Kidney epithelial cell (primary cell): ENCODE data around the gene CLEC10A. TPM values are rescaled to one million over a fixed set of nuclear protein-coding genes. Genes with fewer than 3 reads are reported as not detected.
"Not testable (repeated sequence)": the region's sequence is repeated elsewhere in the genome, so short reads cannot be mapped to it uniquely, and the experiment has no call there.

Experiments
- DNase-seq: peaks from one replicate; pipeline ENCODE4 v3.0.0-alpha.2; 2010; ENCODE audit warnings: low read depth
- H3K27me3 ChIP-seq: 2 replicates; pipeline ENCODE4 v1.6.0; 2011; ENCODE audit warnings: low read length; ENCODE audit not compliant: control insufficient read depth, insufficient read depth
- H3K36me3 ChIP-seq: 2 replicates; pipeline ENCODE4 v1.5.1; 2011; ENCODE audit warnings: low read length; ENCODE audit not compliant: control insufficient read depth, insufficient read depth
- H3K4me3 ChIP-seq: 2 replicates; pipeline ENCODE4 v1.5.1; 2011; ENCODE audit warnings: low read depth, mild to moderate bottlenecking, control low read depth, low read length
- total RNA-seq: library from RNA; depleted of rRNA; stranded (reverse); fragments of >200 nt; gene quantifications from 2 replicates; pipeline ENCODE4 v1.2.3, GENCODE V29; 2015
- TF ChIP-seq, protein P1 (sequence below): IDR thresholded peaks from 2 replicates; pipeline ENCODE4 v1.5.1; 2011; ENCODE audit warnings: mild to moderate bottlenecking, moderate library complexity, low read length, control low read depth, inconsistent platforms; ENCODE audit not compliant: insufficient read depth, poor library complexity, severe bottlenecking

The CLEC10A gene
- total RNA-seq, 1 donor from 2014 or later, result not detected

DNA sequence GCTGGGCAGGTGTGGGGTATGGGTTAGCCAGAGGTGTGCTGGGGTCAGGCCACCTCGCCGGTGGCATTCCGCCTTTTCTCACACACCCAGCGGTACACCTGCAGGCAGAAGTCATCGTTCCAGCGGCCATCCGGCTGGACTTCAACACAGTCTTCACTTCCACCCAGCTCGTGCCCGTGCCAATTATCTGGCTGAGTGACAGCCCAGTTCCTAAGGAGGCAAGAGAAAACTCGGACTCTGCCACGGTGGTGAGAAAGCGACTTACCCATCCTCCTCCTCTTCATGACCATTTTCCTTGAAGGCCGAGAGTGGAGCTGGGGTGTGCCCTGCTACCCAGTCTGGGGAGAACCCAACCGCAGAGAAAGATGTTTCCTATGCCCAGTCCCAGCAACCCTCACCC lies 21.5 kb upstream of the CLEC10A start:
- no peak for DNase-seq
- H3K4me3 ChIP-seq, result no peak overlapping the region
- TF ChIP-seq, protein P1, sequence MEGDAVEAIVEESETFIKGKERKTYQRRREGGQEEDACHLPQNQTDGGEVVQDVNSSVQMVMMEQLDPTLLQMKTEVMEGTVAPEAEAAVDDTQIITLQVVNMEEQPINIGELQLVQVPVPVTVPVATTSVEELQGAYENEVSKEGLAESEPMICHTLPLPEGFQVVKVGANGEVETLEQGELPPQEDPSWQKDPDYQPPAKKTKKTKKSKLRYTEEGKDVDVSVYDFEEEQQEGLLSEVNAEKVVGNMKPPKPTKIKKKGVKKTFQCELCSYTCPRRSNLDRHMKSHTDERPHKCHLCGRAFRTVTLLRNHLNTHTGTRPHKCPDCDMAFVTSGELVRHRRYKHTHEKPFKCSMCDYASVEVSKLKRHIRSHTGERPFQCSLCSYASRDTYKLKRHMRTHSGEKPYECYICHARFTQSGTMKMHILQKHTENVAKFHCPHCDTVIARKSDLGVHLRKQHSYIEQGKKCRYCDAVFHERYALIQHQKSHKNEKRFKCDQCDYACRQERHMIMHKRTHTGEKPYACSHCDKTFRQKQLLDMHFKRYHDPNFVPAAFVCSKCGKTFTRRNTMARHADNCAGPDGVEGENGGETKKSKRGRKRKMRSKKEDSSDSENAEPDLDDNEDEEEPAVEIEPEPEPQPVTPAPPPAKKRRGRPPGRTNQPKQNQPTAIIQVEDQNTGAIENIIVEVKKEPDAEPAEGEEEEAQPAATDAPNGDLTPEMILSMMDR, result no peak
- no peaks in the 10 kb centered on the region for H3K36me3 ChIP-seq
- peaks cover 13% of the 10 kb centered on the region for H3K27me3 ChIP-seq

DNA sequence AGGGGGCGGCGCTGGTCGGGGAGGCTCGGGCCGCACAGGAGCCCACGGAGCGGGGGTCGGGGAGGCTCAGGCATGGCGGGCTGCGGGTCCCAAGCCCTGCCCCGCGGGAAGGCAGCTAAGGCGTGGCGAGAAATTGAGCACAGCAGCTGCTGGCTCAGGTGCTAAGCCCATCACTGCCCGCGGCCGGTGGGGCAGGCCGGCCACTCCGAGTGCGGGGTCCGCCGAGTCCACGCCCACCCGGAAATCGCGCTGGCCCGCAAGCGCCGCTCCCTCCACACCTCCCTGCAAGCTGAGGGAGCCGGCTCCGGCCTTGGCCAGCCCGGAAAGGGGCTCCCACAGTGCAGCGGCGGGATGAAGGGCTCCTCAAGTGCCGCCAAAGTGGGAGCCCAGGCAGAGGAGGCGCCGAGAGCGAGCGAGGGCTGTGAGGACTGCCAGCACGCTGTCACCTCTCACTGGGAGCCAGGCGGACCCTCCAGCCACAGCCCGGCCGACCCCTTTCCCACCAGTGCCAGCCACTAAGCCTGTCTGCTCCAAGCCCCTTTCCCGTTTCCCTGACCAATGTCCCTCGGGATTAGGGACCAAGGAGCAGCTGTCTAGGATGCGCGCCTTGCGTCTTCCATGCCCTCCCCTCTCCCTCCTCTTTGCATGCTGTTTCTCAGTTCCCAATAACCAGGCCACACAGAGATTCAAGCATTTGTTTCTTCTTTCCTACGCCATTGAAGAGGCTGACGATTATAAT lies 20.8 kb upstream of the CLEC10A start:
- not testable (repeated sequence) for H3K4me3 ChIP-seq, DNase-seq, H3K36me3 ChIP-seq
- peaks cover 13% of the 10 kb centered on the region for H3K27me3 ChIP-seq

- Histone ChIP-seq H3K27me3 (peaks cover 13% of the 10 kb centered on the region), H3K4me3 (no peak overlapping the region), H3K36me3 (no peaks in the 10 kb centered on the region)
- TF ChIP-seq, protein P1, result no peak
- no peak for DNase-seq
These were observed 18.9 kb upstream of the CLEC10A start for GRCh38 chr17:7098802-7099459.

- Histone ChIP-seq H3K36me3 (no peaks in the 10 kb centered on the region), H3K4me3 (no peak overlapping the region), H3K27me3 (peaks cover 11% of the 10 kb centered on the region)
- DNase-seq, result no peak
- TF ChIP-seq, protein P1, result no peak
These were observed 17.9 kb upstream of the CLEC10A start for GRCh38 chr17:7097940-7098339.

- DNase-seq, result no peak
- TF ChIP-seq, protein P1, result no peak
- no peaks in the 10 kb centered on the region for H3K27me3 ChIP-seq
- H3K4me3 ChIP-seq, result no peak overlapping the region
- no peaks in the 10 kb centered on the region for H3K36me3 ChIP-seq
These were observed 15.6 kb upstream of the CLEC10A start for GRCh38 chr17:7095625-7096024.

DNA sequence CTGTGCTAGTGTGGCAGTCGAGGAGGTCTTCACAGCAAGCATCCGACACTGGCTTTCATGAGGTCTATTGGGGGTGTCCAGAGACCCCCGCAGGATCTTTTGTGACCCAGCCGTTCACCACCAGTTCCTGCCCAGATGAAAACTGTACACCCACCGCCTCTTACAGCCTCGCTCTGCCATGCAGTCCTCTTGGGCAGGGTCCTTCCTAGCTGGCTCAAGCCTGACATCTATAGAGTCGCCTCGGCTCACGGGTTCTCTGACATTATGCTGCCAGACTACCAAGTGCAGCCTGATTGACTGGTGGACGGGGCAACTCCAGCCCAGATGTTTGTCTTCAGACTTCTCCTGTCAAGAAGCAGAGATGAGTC lies 14.6 kb upstream of the CLEC10A start:
- H3K36me3 ChIP-seq, result no peaks in the 10 kb centered on the region
- TF ChIP-seq, protein P1, result no peak
- no peaks in the 10 kb centered on the region for H3K27me3 ChIP-seq
- DNase-seq, result no peak
- H3K4me3 ChIP-seq, result no peak overlapping the region

DNA sequence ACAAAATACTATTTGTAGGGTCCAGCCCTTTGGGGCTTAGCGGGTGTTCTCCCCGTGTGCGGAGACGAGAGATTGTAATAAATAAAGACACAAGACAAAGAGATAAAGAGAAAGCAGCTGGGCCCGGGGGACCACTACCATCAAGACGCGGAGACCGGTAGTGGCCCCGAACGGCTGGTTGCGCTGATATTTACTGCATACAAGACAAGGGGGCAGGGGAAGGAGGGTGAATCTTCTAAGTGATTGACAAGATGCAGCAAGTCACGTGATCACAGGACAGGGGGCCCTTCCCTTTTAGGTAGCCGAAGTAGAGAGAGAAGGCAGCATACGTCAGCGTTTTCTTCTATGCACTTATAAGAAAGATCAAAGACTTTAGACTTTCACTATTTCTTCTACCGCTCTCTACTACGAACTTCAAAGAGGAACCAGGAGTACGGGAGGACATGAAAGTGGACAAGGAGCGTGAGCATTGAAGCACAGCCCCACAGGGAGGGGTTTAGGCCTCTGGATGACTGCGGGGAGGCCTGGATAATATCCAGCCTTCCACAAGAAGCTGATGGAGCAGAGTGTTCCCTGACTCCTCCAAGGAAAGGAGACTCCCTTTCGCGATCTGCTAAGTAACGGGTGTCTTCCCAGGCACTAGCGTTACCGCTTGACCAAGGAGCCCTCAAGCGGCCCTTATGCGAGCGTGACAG lies 11.4 kb upstream of the CLEC10A start:
- H3K4me3 ChIP-seq, H3K27me3 ChIP-seq, H3K36me3 ChIP-seq, DNase-seq: not testable (repeated sequence)

GRCh38 chr17:7089570-7089969 lies 9.5 kb upstream of the CLEC10A start:
- not testable (repeated sequence) for H3K36me3 ChIP-seq, H3K4me3 ChIP-seq, DNase-seq, H3K27me3 ChIP-seq

GRCh38 chr17:7088442-7088841 lies 8.4 kb upstream of the CLEC10A start:
- not testable (repeated sequence) for DNase-seq, H3K4me3 ChIP-seq, H3K36me3 ChIP-seq, H3K27me3 ChIP-seq
